Endothelial cell (in vitro differentiated cells): ENCODE data around the gene C1orf159. TPM values are rescaled to one million over a fixed set of nuclear protein-coding genes. Genes with fewer than 3 reads are reported as not detected.
A peak's percentile ranks its signal among the peaks of the same experiment; 100 is the strongest.

Source experiments
- DNase-seq: peaks from one replicate; pipeline ENCODE4 v3.0.0; 2021; ENCODE audit warnings: low spot score
- H3K27ac Mint-ChIP-seq: one replicate; pipeline ENCODE4 v1.8.0; 2021; ENCODE audit warnings: mixed read lengths, inconsistent platforms; ENCODE audit not compliant: unreplicated experiment
- H3K27me3 Mint-ChIP-seq: one replicate; pipeline ENCODE4 v1.8.0; 2021; ENCODE audit warnings: mild to moderate bottlenecking, moderate library complexity, mixed read lengths, inconsistent platforms; ENCODE audit not compliant: unreplicated experiment
- H3K36me3 Mint-ChIP-seq: one replicate; pipeline ENCODE4 v1.8.0; 2021; ENCODE audit warnings: mild to moderate bottlenecking, low read depth, mixed read lengths, inconsistent platforms; ENCODE audit not compliant: unreplicated experiment
- H3K4me1 Mint-ChIP-seq: one replicate; pipeline ENCODE4 v1.8.0; 2021; ENCODE audit warnings: mild to moderate bottlenecking, mixed read lengths, inconsistent platforms; ENCODE audit not compliant: unreplicated experiment
- H3K4me3 Mint-ChIP-seq: one replicate; pipeline ENCODE4 v1.8.0; 2021; ENCODE audit warnings: mild to moderate bottlenecking, mixed read lengths, inconsistent platforms; ENCODE audit not compliant: unreplicated experiment
- H3K9me3 Mint-ChIP-seq: one replicate; pipeline ENCODE4 v1.8.0; 2021; ENCODE audit warnings: mixed read lengths, inconsistent platforms; ENCODE audit not compliant: unreplicated experiment
- total RNA-seq: library from RNA; stranded (reverse); fragmentation: NEBNext Ultra II Directional; extraction: Animal tissue kit (Norgen Biotek cat#: 25700); gene quantifications from one replicate; pipeline ENCODE4 v1.2.1, GENCODE V29; 2021; ENCODE audit not compliant: unreplicated experiment
- TF ChIP-seq, protein P1 (sequence below): fragments of 200-600 bp; sonication (generic); IDR thresholded peaks from one replicate; pipeline ENCODE4 v1.5.0; 2021; ENCODE audit warnings: antibody characterized with exemption; ENCODE audit not compliant: unreplicated experiment

C1orf159 gene
- total RNA-seq, 1 donor from 2014 or later: 16.6 TPM

DNA sequence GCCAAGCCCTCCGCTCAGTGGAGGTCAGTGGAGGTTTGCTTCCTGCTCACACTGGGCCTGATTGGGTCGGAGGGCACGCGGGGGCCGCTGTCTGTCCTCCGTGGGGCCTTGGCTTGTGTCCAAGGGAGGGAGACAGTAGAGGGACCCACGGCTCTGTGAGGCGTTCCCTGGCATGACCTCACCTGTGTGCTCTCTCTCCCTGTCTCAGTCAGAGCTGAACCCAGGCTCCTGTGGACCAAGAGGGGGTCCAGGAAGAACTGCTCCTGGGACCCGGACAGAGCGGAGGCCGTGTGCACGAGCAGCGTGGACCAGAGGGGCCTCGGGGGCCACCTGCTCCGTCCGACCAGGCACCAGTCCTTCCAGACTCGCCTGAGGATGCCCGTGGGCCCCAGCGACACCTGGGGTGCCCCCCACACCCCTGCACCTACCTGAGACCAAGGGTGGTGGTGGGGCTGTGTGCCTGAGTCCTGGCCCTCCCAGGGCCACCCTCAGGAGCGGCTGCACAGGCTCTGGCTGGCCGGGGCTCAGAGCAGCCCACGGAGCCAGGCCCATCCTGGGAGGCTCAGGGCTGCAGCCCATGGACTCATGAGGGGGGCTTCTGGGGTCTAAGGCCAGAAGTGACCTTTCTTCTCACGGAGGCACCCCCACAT lies 44.5 kb upstream of the C1orf159 start:
- TF ChIP-seq, protein P1, sequence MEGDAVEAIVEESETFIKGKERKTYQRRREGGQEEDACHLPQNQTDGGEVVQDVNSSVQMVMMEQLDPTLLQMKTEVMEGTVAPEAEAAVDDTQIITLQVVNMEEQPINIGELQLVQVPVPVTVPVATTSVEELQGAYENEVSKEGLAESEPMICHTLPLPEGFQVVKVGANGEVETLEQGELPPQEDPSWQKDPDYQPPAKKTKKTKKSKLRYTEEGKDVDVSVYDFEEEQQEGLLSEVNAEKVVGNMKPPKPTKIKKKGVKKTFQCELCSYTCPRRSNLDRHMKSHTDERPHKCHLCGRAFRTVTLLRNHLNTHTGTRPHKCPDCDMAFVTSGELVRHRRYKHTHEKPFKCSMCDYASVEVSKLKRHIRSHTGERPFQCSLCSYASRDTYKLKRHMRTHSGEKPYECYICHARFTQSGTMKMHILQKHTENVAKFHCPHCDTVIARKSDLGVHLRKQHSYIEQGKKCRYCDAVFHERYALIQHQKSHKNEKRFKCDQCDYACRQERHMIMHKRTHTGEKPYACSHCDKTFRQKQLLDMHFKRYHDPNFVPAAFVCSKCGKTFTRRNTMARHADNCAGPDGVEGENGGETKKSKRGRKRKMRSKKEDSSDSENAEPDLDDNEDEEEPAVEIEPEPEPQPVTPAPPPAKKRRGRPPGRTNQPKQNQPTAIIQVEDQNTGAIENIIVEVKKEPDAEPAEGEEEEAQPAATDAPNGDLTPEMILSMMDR: no peak
- H3K4me1 Mint-ChIP-seq: peaks cover 5% of the 10 kb centered on the region
- H3K9me3 Mint-ChIP-seq: no peaks in the 10 kb centered on the region
- H3K4me3 Mint-ChIP-seq: no peak overlapping the region
- peaks cover 13% of the 10 kb centered on the region for H3K27me3 Mint-ChIP-seq
- peaks cover 7% of the 10 kb centered on the region for H3K36me3 Mint-ChIP-seq
- no peak overlapping the region for H3K27ac Mint-ChIP-seq
- no peak for DNase-seq

DNA sequence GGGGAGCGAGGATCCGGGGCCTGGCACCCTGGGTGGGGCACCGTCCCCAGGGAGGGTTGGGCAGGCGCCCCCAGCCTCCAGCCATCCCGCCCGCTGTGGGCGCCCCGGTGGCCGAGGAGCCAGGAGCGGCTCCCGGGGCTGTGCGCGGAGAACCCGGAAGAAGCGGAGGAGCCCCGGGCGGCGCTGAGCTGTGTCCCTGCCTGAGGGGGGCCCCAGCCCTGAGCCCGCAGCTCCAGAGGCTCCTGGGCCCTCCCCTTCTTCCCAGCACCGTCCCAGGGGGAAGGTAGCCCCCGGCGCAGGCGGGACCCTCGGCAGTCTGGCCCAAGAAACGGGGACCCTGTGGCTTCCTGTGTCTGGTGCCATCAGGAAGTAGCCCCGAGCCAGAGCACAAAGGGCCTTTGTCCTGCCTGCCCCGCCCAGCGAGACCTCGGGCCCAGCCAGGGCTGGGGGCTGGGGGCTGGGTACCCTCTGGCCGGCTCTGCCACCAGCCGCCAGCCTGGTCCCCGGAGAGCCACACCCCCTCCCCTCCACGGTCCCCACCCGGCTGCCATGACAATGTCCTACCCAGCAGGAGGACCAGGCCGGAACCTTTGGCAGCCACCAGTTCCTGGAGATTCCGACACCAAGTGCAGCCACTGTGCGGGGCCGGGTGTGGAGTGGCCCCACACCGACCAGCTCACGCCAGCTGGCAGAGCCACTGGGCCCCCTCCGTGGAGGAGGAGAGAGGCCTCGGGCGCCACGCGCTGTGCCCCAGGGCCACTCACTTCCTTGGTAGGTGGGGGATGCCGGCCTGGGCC lies 42.2 kb upstream of the C1orf159 start:
- Mint-ChIP-seq H3K27ac (no peak overlapping the region), H3K36me3 (peaks cover 4% of the 10 kb centered on the region), H3K9me3 (peaks cover 3% of the 10 kb centered on the region), H3K4me1 (no peaks in the 10 kb centered on the region), H3K27me3 (peaks cover 12% of the 10 kb centered on the region), H3K4me3 (no peak overlapping the region)
- TF ChIP-seq, protein P1: no peak
- DNase-seq: peak; percentile 58

DNA sequence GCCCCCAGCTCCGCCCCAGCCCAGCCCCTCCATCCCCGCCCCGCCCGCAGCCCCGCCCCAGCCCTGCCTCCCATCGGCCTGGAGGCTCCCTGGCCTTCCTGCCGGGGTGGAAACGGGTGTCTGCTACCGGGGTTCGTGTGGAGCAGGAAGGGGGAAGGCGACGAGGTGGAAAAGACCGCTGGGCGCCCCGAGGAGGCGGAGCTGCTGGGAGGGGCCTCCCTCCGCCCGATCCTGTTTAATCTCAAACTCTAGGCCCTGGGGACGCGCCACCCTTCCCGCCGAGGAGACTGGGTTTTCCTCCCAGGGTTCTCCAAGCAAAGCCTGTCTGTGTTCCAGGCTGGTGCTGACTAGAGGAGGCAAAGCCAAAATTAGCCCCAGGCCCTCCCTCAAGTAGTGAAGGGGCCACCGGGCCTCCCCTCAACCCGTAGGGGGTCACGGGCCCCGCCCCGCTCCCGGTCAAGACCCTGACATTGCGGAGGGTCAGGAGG lies 41.6 kb upstream of the C1orf159 start:
- peaks cover 10% of the 10 kb centered on the region for H3K36me3 Mint-ChIP-seq
- TF ChIP-seq, protein P1: no peak
- peak overlapping the region; percentile 30 for H3K27ac Mint-ChIP-seq
- peaks cover 17% of the 10 kb centered on the region for H3K27me3 Mint-ChIP-seq
- H3K4me3 Mint-ChIP-seq: no peak overlapping the region
- H3K4me1 Mint-ChIP-seq: no peaks in the 10 kb centered on the region
- DNase-seq: peak; percentile 65
- peaks cover 9% of the 10 kb centered on the region for H3K9me3 Mint-ChIP-seq

DNA sequence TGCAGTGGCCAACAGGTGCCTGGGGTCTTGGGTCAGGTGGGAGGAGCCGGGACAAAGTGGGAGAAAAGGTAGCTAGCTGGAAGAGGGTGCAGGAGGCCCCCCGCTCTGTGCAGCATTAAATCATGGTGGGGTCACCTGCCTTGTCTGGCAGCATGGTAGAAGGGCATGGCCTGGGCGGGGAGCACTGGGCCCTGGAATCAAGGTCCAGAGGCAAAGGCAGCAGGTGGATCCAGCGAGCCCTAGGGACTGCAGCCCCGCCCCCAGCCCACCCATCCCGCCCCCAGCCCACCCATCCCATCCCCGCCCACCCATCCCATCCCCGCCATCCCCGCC lies 41.1 kb upstream of the C1orf159 start:
- Mint-ChIP-seq H3K27me3 (peaks cover 22% of the 10 kb centered on the region), H3K36me3 (peaks cover 14% of the 10 kb centered on the region), H3K4me1 (no peaks in the 10 kb centered on the region), H3K4me3 (no peak overlapping the region), H3K9me3 (peaks cover 13% of the 10 kb centered on the region), H3K27ac (no peak overlapping the region)
- no peak for DNase-seq
- TF ChIP-seq, protein P1: no peak
